GM12892 (cell line): ENCODE measurements around the gene FFAR2.

Experiments used
- POLR2A ChIP-seq: IDR thresholded peaks from 2 replicates; pipeline ENCODE4 v1.6.1; 2011; ENCODE audit warnings: low read depth, low read length, control low read depth
- POLR2AphosphoS5 ChIP-seq: IDR thresholded peaks from 2 replicates; pipeline ENCODE4 v1.6.1; 2011; ENCODE audit warnings: low read depth, low read length, control low read depth
- TAF1 ChIP-seq: IDR thresholded peaks from 2 replicates; pipeline ENCODE4 v1.6.1; 2011; ENCODE audit warnings: low read depth, mild to moderate bottlenecking, control low read depth, low read length, borderline replicate concordance

DNA sequence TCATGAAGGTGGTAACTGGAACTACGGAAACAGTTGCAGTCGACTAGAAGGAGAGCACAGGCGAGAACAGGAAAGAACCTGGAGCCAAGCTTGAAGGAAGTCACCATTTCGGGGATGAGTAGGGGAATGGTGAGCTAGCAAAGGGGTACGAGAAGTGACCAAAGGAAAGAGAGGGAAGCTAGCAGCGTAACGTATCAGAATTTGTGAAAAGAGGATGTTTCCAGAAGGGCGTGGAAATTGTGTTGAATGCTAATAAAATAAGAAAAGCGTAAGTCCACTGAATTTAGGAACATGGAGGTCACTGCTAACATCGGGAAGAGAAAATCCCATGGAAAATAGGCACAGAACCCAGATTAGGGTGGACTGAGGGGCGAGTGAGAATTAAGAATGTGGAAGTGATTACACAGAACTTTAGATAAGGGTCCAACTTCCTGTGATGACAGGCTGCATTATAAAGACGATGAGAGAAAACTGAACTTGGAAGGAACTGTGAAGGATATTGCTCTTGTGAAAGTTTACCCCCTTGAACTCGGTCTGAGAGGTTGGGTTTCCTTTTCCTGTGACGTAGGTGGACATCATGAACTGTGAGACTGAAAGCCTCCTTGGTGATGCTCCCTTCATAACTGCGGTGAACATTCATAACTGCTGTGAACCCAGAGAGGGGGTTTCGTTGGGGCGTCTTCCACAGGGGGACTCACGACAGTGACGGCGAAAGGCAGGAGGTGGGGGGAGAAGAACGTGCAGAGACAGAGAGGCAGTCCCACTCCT is 2.0 kb upstream of the FFAR2 start:
- TF ChIP-seq POLR2A (no peak), POLR2AphosphoS5 (no peak), TAF1 (no peak)
